HEK293 (cell line): ENCODE data around the gene EXOSC5.

Experiments
- GLI2 ChIP-seq: fragments of 450-650 bp; formaldehyde crosslinking; IDR thresholded peaks from 2 replicates; pipeline ENCODE4; 2017; ENCODE audit warnings: missing biosample characterization, missing genetic modification characterization, low read depth, borderline replicate concordance
- MZF1 ChIP-seq: fragments of 450-650 bp; formaldehyde crosslinking; IDR thresholded peaks from 2 replicates; pipeline ENCODE4 v1.5.1; 2017; ENCODE audit warnings: missing biosample characterization, missing genetic modification characterization, borderline replicate concordance
- OSR2 ChIP-seq: fragments of 450-650 bp; formaldehyde crosslinking; IDR thresholded peaks from 2 replicates; pipeline ENCODE4 v1.5.1; 2016; ENCODE audit warnings: missing biosample characterization, missing genetic modification characterization
- RBAK ChIP-seq: fragments of 450-650 bp; formaldehyde crosslinking; IDR thresholded peaks from 2 replicates; pipeline ENCODE4 v1.5.1; 2016; ENCODE audit warnings: missing biosample characterization, missing genetic modification characterization
- SALL2 ChIP-seq: fragments of 450-650 bp; formaldehyde crosslinking; IDR thresholded peaks from 2 replicates; pipeline ENCODE4 v1.5.0; 2017; ENCODE audit warnings: missing biosample characterization, mild to moderate bottlenecking, missing genetic modification characterization, borderline replicate concordance
- SP7 ChIP-seq: fragments of 450-650 bp; formaldehyde crosslinking; IDR thresholded peaks from 2 replicates; pipeline ENCODE4 v1.5.1; 2016; ENCODE audit warnings: missing biosample characterization, missing genetic modification characterization
- ZBTB17 ChIP-seq: fragments of 450-650 bp; formaldehyde crosslinking; IDR thresholded peaks from 2 replicates; pipeline ENCODE4 v1.5.1; 2016; ENCODE audit warnings: missing biosample characterization, missing genetic modification characterization
- ZNF112 ChIP-seq: fragments of 450-650 bp; formaldehyde crosslinking; IDR thresholded peaks from 2 replicates; pipeline ENCODE4 v1.5.0; 2017; ENCODE audit warnings: missing biosample characterization, missing genetic modification characterization
- ZNF133 ChIP-seq: fragments of 450-650 bp; formaldehyde crosslinking; IDR thresholded peaks from 2 replicates; pipeline ENCODE4 v1.5.1; 2016; ENCODE audit warnings: missing biosample characterization, missing genetic modification characterization
- ZNF184 ChIP-seq: fragments of 450-650 bp; IDR thresholded peaks from 2 replicates; pipeline ENCODE4 v1.5.1; 2018; ENCODE audit warnings: missing biosample characterization, mild to moderate bottlenecking, missing genetic modification characterization
- ZNF202 ChIP-seq: fragments of 450-650 bp; formaldehyde crosslinking; IDR thresholded peaks from 2 replicates; pipeline ENCODE4 v1.5.1; 2016; ENCODE audit warnings: missing biosample characterization, missing genetic modification characterization, borderline replicate concordance
- ZNF223 ChIP-seq: fragments of 450-650 bp; formaldehyde crosslinking; IDR thresholded peaks from 2 replicates; pipeline ENCODE4 v1.5.1; 2016; ENCODE audit warnings: missing biosample characterization, missing genetic modification characterization
- ZNF24 ChIP-seq: fragments of 450-650 bp; formaldehyde crosslinking; IDR thresholded peaks from 2 replicates; pipeline ENCODE4 v1.5.1; 2016; ENCODE audit warnings: missing biosample characterization, missing genetic modification characterization
- ZNF248 ChIP-seq: fragments of 450-650 bp; formaldehyde crosslinking; IDR thresholded peaks from 2 replicates; pipeline ENCODE4 v1.5.1; 2017; ENCODE audit warnings: missing biosample characterization, missing genetic modification characterization
- ZNF366 ChIP-seq: fragments of 450-650 bp; formaldehyde crosslinking; conservative IDR thresholded peaks from 2 replicates; pipeline ENCODE4 v1.5.1; 2016; ENCODE audit warnings: missing biosample characterization, missing genetic modification characterization
- ZNF394 ChIP-seq: fragments of 450-650 bp; formaldehyde crosslinking; IDR thresholded peaks from 2 replicates; pipeline ENCODE4 v1.5.1; 2016; ENCODE audit warnings: missing biosample characterization, missing genetic modification characterization, mild to moderate bottlenecking, moderate library complexity, borderline replicate concordance
- ZNF544 ChIP-seq: fragments of 450-650 bp; formaldehyde crosslinking; IDR thresholded peaks from 2 replicates; pipeline ENCODE4 v1.5.0; 2017; ENCODE audit warnings: missing biosample characterization, missing genetic modification characterization
- ZNF555 ChIP-seq: fragments of 450-650 bp; formaldehyde crosslinking; conservative IDR thresholded peaks from 2 replicates; pipeline ENCODE4 v1.5.1; 2017; ENCODE audit warnings: missing biosample characterization, mild to moderate bottlenecking, missing genetic modification characterization, inconsistent platforms
- ZNF639 ChIP-seq: fragments of 450-650 bp; formaldehyde crosslinking; IDR thresholded peaks from 2 replicates; pipeline ENCODE4 v1.5.1; 2016; ENCODE audit warnings: missing biosample characterization, missing genetic modification characterization
- ZNF658 ChIP-seq: fragments of 450-650 bp; formaldehyde crosslinking; IDR thresholded peaks from 2 replicates; pipeline ENCODE4; 2016; ENCODE audit warnings: missing biosample characterization, missing genetic modification characterization
- ZNF660 ChIP-seq: fragments of 450-650 bp; IDR thresholded peaks from 2 replicates; pipeline ENCODE4 v1.5.1; 2018; ENCODE audit warnings: missing biosample characterization, mild to moderate bottlenecking, missing genetic modification characterization
- ZNF670 ChIP-seq: fragments of 450-650 bp; formaldehyde crosslinking; IDR thresholded peaks from 2 replicates; pipeline ENCODE4 v1.5.1; 2016; ENCODE audit warnings: missing biosample characterization, missing genetic modification characterization, low read depth
- ZNF677 ChIP-seq: fragments of 450-650 bp; IDR thresholded peaks from 2 replicates; pipeline ENCODE4 v1.5.0; 2018; ENCODE audit warnings: missing biosample characterization, mild to moderate bottlenecking, missing genetic modification characterization, moderate library complexity
- ZNF704 ChIP-seq: fragments of 450-650 bp; formaldehyde crosslinking; IDR thresholded peaks from 2 replicates; pipeline ENCODE4 v1.5.1; 2016; ENCODE audit warnings: missing biosample characterization, missing genetic modification characterization
- ZNF76 ChIP-seq: fragments of 450-650 bp; formaldehyde crosslinking; IDR thresholded peaks from 2 replicates; pipeline ENCODE4; 2016; ENCODE audit warnings: low read depth, missing biosample characterization, missing genetic modification characterization, borderline replicate concordance
- TF ChIP-seq, protein P1 (sequence below): fragments of 450-650 bp; formaldehyde crosslinking; IDR thresholded peaks from 2 replicates; pipeline ENCODE4 v1.5.1; 2016; ENCODE audit warnings: missing biosample characterization, missing genetic modification characterization, borderline replicate concordance
- TF ChIP-seq, protein P2 (sequence below): fragments of 450-650 bp; formaldehyde crosslinking; IDR thresholded peaks from 2 replicates; pipeline ENCODE4 v1.5.1; 2017; ENCODE audit warnings: missing biosample characterization, missing genetic modification characterization
- TF ChIP-seq, protein P3 (sequence below): fragments of 450-650 bp; formaldehyde crosslinking; IDR thresholded peaks from 2 replicates; pipeline ENCODE4 v1.5.1; 2016; ENCODE audit warnings: missing biosample characterization, missing genetic modification characterization
- TF ChIP-seq, protein P4 (sequence below): fragments of 450-650 bp; IDR thresholded peaks from 2 replicates; pipeline ENCODE4 v1.5.1; 2018; ENCODE audit warnings: missing biosample characterization, mild to moderate bottlenecking, missing genetic modification characterization
- TF ChIP-seq, protein P5 (sequence below): fragments of 450-650 bp; formaldehyde crosslinking; IDR thresholded peaks from 2 replicates; pipeline ENCODE4 v1.5.1; 2017; ENCODE audit warnings: missing biosample characterization, missing genetic modification characterization

The EXOSC5 gene

DNA sequence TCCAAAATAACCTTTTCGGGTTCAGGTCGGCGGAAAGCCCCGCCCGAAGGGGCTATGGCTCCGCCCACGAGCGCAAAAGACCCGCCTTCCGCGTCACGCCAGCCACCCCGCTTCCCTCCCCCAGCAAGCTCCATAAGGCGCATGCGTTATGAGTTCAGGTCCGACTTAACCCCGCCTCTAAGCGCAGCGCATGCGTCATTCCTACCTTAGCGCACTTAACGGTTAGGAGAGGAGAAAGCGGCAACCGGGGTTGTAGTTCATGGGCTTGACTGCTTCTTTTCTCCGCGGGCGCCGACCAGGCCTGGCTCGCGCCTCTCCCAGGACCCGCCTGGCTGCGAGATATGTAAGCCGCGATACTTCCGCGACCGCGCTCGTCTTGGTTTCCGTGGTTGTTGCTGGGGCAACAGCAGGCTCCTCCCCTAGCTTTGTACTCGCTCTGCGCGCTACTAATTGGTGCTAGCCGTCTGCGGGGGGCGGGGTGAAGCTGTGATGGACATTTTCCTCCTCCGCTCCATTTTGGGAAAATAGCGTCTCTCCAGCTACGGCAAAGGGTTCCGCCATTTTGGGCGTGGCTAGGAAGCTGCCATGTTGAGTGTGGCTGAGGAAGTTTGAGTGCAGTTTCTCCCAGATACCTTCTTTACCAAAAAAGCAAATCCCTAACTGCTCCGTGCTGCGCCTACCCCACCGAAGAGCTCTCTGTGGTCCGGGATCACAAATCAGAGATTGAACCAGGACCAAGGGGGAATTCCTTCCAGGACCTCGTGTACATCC lies 33.2 kb downstream of the EXOSC5 start, which contains the start of gene B9D2 (continued):
- TF ChIP-seq, protein P1, sequence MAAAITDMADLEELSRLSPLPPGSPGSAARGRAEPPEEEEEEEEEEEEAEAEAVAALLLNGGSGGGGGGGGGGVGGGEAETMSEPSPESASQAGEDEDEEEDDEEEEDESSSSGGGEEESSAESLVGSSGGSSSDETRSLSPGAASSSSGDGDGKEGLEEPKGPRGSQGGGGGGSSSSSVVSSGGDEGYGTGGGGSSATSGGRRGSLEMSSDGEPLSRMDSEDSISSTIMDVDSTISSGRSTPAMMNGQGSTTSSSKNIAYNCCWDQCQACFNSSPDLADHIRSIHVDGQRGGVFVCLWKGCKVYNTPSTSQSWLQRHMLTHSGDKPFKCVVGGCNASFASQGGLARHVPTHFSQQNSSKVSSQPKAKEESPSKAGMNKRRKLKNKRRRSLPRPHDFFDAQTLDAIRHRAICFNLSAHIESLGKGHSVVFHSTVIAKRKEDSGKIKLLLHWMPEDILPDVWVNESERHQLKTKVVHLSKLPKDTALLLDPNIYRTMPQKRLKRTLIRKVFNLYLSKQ (tag by site-specific recombination): no peak
- TF ChIP-seq ZNF704: no peak
- TF ChIP-seq ZNF658 (tag by site-specific recombination): no peak
- TF ChIP-seq, protein P2, sequence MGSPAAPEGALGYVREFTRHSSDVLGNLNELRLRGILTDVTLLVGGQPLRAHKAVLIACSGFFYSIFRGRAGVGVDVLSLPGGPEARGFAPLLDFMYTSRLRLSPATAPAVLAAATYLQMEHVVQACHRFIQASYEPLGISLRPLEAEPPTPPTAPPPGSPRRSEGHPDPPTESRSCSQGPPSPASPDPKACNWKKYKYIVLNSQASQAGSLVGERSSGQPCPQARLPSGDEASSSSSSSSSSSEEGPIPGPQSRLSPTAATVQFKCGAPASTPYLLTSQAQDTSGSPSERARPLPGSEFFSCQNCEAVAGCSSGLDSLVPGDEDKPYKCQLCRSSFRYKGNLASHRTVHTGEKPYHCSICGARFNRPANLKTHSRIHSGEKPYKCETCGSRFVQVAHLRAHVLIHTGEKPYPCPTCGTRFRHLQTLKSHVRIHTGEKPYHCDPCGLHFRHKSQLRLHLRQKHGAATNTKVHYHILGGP (tag by site-specific recombination): no peak
- no peak for TF ChIP-seq ZNF639 (tag by site-specific recombination)
- no peak for TF ChIP-seq ZNF202
- TF ChIP-seq OSR2 (tag by site-specific recombination): no peak
- no peak for TF ChIP-seq ZNF184 (tag by site-specific recombination)
- TF ChIP-seq ZNF248: no peak
- no peak for TF ChIP-seq ZNF223 (tag by site-specific recombination)
- TF ChIP-seq, protein P3, sequence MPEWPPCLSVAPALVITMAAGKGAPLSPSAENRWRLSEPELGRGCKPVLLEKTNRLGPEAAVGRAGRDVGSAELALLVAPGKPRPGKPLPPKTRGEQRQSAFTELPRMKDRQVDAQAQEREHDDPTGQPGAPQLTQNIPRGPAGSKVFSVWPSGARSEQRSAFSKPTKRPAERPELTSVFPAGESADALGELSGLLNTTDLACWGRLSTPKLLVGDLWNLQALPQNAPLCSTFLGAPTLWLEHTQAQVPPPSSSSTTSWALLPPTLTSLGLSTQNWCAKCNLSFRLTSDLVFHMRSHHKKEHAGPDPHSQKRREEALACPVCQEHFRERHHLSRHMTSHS (tag by site-specific recombination): no peak
- no peak for TF ChIP-seq ZNF677 (tag by site-specific recombination)
- TF ChIP-seq ZNF394 (tag by site-specific recombination): 0 out of 2 replicates have a peak, but pooled peaks have one; percentile 19
- peak; percentile 77 for TF ChIP-seq ZBTB17 (tag by site-specific recombination)
- peak; percentile 81; the same call in 1 of the 2 replicates for TF ChIP-seq ZNF76 (tag by site-specific recombination)
- no peak for TF ChIP-seq ZNF133 (tag by site-specific recombination)
- TF ChIP-seq ZNF660 (tag by site-specific recombination): peak; percentile 86; the same call in 1 of the 2 replicates
- TF ChIP-seq, protein P4, sequence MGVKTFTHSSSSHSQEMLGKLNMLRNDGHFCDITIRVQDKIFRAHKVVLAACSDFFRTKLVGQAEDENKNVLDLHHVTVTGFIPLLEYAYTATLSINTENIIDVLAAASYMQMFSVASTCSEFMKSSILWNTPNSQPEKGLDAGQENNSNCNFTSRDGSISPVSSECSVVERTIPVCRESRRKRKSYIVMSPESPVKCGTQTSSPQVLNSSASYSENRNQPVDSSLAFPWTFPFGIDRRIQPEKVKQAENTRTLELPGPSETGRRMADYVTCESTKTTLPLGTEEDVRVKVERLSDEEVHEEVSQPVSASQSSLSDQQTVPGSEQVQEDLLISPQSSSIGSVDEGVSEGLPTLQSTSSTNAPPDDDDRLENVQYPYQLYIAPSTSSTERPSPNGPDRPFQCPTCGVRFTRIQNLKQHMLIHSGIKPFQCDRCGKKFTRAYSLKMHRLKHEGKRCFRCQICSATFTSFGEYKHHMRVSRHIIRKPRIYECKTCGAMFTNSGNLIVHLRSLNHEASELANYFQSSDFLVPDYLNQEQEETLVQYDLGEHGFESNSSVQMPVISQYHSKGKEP: peak; percentile 49; the same call in 1 of the 2 replicates
- TF ChIP-seq ZNF555: no peak
- no peak for TF ChIP-seq ZNF670
- TF ChIP-seq SP7 (tag by site-specific recombination): peak; percentile 10; the same call in 1 of the 2 replicates
- no peak for TF ChIP-seq SALL2 (tag by site-specific recombination)
- peak; percentile 48 for TF ChIP-seq ZNF366 (tag by site-specific recombination)
- TF ChIP-seq ZNF112: no peak
- no peak for TF ChIP-seq ZNF24
- no peak for TF ChIP-seq ZNF544 (tag by site-specific recombination)
- TF ChIP-seq RBAK: no peak
- TF ChIP-seq MZF1 (tag by site-specific recombination): peak; percentile 81; the same call in 1 of the 2 replicates
- TF ChIP-seq, protein P5, sequence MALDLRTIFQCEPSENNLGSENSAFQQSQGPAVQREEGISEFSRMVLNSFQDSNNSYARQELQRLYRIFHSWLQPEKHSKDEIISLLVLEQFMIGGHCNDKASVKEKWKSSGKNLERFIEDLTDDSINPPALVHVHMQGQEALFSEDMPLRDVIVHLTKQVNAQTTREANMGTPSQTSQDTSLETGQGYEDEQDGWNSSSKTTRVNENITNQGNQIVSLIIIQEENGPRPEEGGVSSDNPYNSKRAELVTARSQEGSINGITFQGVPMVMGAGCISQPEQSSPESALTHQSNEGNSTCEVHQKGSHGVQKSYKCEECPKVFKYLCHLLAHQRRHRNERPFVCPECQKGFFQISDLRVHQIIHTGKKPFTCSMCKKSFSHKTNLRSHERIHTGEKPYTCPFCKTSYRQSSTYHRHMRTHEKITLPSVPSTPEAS (tag by site-specific recombination): no peak
- no peak for TF ChIP-seq GLI2 (tag by site-specific recombination)
